Colon (tissue), 2 donors: ENCODE results near the gene AFF2.
"Not testable (repeated sequence)": the region's sequence is repeated elsewhere in the genome, so short reads cannot be mapped to it uniquely, and the experiment has no call there.

Experiments used
- FAIRE-seq: peaks from 2 replicates; lab custom pipeline; 2012; peaks lifted over from hg19 to GRCh38; lab: Jason Lieb, UNC
- donor health status: control.
- donor health status: control.

The AFF2 gene

DNA sequence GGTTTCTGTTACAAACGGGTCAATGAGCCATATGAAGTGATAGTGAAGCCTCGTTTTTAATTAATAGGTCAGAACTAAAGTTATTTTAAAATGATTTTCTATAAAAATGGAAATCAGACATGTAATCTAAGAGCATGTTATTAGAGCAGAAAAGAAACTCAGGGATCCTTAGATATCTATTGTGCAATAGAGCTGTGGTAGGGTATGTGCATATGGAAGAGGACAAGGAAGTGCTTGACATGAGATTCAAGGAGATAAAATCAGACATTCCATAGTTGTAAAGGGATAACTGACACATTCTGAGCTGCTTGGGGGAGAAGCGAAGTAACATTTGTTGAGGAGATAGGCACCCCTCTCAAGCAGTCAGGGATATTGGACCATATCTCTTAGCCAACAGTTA is 143.0 kb downstream of the AFF2 start:
- FAIRE-seq, result no peak

DNA sequence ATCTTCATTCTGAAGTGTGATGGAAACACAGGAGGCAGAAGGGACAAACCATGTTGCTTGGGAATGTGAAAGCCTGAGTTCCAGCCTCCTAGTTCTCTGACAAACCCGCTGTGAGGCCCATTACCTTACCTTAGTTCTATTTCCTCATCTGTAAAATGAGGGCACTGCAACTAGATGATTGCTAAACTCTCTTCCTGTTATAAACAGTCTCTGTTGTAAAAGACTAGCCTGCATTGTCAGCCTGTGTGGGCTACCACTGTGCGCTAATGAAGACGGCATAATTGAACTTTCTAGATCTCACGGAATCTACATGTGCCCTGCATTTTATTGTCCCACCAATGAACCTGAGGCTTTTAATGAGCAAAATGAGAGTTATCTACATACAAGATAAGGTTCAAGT is 147.2 kb downstream of the AFF2 start:
- no peak for FAIRE-seq

DNA sequence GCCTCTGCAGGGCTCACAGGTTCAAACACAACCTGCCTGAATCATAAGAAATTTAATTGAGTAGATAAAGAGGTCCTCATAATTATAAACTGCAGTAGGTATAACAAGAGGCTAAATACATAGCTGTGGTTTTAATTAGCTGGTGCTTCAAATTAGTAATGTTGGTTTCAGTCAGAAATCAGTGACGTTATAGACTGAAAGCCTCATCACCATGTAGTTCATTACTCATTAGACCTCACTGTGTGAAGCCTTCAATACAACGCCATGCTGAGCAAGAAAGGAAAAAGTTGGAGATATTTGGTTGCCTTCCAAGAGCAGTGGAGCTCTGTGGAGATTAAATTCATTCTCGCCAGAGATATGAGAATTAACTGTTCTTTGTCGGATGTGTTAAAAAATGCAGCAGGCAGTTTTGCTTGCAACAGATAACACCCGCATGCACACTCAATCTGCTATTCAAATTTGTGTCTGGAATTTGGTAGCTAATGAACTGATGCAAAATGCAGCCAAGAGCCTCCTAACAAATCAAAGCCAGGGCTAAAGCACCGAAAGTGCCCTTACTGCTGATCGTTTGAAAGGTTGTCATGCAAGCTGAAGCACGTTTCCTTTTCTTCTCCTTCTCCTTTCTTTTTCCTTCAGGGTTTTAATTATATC is 148.9 kb downstream of the AFF2 start:
- no peak for FAIRE-seq

- peak; percentile 24 for FAIRE-seq
Measured at GRCh38 chrX:148658115-148658730, 157.8 kb downstream of the AFF2 start.

GRCh38 chrX:148659481-148659880 is 159.1 kb downstream of the AFF2 start:
- no peak for FAIRE-seq

GRCh38 chrX:148661035-148661434 is 160.6 kb downstream of the AFF2 start:
- FAIRE-seq, result no peak

DNA sequence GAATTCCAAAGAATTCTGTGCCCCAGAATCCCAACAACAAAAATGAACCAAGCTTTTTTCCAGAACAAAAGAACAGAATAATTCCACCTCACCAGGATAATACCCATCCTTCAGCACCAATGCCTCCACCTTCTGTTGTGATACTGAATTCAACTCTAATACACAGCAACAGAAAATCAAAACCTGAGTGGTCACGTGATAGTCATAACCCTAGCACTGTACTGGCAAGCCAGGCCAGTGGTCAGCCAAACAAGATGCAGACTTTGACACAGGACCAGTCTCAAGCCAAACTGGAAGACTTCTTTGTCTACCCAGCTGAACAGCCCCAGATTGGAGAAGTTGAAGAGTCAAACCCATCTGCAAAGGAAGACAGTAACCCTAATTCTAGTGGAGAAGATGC is 161.6 kb downstream of the AFF2 start:
- no peak for FAIRE-seq

GRCh38 chrX:148664171-148664570 is 163.8 kb downstream of the AFF2 start:
- FAIRE-seq, result no peak

DNA sequence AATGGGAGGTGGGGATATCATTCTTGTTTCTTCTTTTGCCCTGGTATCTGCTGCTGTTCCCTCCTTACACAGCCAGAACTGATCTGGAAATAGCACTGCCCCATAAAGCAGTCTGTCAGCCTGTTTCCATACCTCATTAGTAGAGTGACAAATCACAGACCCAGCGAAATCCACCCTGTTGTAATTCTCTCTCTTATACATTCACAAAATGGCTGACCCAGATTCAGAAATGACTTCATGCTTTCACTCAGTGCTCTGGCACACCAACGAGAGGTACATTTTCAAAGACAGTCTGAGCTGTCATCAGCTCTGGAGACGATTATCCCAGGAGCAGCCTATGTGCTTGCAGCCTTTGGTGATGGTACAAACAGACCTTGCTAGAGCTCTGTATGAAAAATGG is 164.6 kb downstream of the AFF2 start:
- no peak for FAIRE-seq

DNA sequence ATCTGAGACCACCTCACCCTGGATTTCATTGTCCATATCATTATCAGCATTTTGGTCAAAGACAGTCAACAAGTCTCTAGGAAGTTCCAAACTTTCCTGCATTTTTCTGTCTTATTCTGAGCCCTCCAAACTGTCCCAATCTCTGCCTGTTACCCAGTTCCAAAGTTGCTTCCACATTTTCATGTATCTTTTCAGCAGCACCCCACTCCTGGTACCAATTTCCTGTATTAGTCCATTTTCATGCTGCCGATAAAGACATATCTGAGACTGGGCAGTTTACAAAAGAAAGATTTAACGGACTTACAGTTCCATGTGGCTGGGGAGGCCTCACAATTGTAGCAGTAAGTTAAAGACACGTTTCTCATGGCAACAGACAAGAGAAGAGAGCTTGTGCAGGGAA is 168.8 kb downstream of the AFF2 start:
- FAIRE-seq, result not testable (repeated sequence)

DNA sequence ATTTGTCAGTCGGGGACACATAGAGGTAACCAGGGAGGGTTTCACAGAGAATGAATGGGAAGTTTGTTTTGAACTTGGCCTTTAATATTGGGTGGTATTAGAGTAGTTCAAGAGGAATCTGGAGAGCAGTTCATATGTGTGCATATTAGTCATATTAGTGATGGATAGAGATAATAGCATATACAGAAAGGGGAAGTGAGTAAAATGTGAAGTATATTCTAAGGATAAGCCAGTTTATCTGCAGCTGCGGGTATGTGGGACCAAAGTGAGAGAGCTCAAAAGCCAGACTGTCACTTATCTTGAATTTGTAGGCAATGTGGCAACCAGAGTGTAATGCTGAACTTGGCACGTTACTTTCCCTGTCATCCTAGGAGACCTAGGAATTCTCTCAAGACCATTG is 169.9 kb downstream of the AFF2 start:
- no peak for FAIRE-seq

- FAIRE-seq, result no peak
Measured at GRCh38 chrX:148672517-148672916, 172.1 kb downstream of the AFF2 start.

- no peak for FAIRE-seq
Measured at GRCh38 chrX:148681605-148682004, 181.2 kb downstream of the AFF2 start.

DNA sequence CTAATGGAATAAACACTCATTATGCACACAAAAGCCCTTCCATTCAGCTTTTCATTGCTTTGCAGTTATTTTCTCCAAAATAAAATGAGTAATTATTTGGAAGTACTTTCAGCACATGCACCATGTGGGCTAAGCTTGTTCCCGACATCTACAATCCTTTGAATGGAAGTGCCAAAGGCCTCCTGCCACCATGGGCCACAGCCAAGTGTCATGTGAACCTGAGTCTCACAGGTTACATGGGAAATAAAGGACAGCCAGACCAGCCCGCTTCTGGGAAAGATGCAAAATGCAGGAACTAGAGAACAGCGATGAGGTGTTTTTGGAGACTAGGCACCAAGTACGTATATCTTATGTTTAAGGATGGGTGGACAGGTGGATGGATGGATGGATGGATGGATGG is 181.8 kb downstream of the AFF2 start:
- no peak for FAIRE-seq

GRCh38 chrX:148691456-148691855 is 191.0 kb downstream of the AFF2 start:
- no peak for FAIRE-seq

DNA sequence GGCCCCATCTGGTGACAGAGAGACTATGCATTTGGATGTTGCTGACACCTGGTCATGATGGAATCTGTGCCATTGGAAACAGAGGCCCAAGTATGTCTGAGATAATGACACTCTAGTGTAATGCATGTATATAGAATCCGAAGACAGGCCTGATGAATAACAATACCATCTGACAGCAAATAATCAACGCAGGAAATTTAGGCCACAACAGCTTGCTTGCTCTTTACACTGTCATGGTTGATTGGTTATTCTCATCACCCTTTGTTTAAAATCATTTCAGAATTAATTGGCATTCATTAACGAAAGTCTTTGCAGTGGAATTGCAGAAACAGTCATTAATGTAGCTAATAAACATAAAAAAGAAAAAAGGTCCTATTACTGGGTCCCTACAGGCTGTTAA is 194.8 kb downstream of the AFF2 start:
- FAIRE-seq, result no peak

GRCh38 chrX:148698221-148698620 is 197.8 kb downstream of the AFF2 start:
- peak; percentile 78 for FAIRE-seq

DNA sequence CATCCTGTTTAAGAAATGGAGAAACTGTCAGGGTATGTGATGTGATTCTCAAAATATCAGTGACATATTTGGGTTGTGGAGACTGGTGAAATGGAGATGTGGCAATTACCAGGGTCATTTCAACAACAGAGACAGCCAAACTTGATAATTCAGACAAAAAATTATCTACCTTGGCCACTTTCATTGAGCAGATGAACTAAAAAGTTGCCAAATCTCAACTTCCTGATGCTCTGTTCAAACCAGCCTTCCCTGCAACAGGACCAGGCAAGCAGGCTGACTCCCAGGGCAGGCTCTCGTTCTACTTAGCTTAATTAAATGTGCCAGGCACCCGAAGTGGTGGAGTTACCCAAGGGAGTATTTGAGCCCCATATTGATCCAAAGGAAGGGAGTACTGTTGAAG is 199.6 kb downstream of the AFF2 start:
- FAIRE-seq, result no peak

DNA sequence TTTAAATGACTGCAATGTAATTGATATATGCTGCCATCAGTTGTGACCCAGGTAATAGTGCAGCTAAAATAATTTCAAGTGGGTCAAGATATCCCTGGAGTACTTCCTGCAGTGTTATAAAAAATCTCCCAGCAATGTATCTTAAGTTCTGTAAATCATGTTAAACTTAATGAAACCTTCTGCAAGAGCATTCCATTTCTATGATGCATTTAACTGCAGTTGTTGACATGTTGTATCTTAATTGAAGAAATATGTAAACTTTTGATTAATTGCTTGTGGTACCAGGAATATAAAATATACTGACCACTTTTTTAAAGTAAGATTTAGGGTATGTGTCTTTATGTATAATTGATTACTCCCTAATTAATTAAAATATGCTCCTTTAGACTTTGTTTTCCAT is 213.6 kb downstream of the AFF2 start:
- no peak for FAIRE-seq

- no peak for FAIRE-seq
Measured at GRCh38 chrX:148715361-148715760, 214.9 kb downstream of the AFF2 start.

DNA sequence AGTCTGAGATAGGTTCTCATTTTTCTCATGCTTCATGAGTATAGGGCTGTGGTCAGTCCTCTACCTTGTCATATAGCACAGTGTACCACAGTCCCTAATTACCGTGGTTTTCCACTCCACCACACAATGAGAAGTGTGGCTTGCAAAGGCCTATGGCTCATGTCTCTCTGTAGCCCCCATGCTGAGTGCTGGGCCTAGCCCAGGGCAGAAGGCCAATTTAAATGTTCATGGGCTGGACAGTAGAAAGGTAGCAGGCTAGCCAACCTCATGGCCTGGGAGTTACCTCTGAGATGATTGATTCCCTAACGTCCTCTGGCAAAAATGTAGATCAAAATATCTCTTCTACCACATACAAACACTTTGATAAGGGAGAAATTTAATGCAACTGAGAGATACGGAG is 222.5 kb downstream of the AFF2 start:
- FAIRE-seq, result no peak

DNA sequence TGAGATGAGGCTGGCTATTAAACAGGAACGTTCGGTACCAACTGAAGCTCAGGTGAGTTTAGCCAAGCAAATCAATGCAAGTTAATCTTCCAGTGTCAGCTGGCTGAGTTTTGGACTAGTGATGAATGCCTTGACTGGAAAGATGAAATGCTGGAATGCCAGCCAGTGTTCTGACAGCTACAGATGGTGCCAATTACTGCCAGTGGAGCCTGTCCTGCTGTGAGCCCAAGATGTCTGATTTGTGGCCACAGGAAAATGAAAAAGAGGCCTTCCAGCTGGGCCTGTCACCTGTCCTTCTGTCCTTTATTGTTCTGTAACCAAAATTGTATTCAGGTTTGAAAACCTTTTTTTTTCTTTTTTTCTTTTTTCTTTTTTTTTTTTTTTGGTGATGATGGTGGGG is 223.1 kb downstream of the AFF2 start:
- FAIRE-seq, result no peak

- FAIRE-seq, result no peak
Measured at GRCh38 chrX:148728901-148729300, 228.5 kb downstream of the AFF2 start.

DNA sequence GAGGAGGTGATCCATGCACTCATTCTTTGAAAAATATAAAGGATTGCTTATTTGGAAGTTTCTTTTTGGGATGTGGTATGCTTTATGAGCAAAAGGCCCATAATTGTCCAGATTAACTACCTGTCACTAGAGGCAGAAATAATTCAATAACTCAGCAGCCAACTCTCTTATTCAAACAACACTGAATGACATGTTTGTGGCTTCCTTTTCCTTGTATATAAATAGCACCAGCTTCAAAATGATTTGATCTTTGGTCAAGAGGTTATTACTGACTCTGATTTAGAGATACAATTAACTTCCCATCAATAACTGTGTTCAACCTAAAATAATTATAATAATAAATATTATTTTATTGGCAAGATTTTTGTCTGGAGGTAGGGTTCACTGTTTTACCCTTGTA is 232.3 kb downstream of the AFF2 start:
- FAIRE-seq, result peak; percentile 36
